Measurements from ENCODE around the gene ZNF19.

ZNF19 gene

GRCh38 chr16:71449020-71449419 lies 40.1 kb downstream of the ZNF19 start:
- intact Hi-C loops (cut with DNase I): no loop called here
- no peak for DNase-seq

DNA sequence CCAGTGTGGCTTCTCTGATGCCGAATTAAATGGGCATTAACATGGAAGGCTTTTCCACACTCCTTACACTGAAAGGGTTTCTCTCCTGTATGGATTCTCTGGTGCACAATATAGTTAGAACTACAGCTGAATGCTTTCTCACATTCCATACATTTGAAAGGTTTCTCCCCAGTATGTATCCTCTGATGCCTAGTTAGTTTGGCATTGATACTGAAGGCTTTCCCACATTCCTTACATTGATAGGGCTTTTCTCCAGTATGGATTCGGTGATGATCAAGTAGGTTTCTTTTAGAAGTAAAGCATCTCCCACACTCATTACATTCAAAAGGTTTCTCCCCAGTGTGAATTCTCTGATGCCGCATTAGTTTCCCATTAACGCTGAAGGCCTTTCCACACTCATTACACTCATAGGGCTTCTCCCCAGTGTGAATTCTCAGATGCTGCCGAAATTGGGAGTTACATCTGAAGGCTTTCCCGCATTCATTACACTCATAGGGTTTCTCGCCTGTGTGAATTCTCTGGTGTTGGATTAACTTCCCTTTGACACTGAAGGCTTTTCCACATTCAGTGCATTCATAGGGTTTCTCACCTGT lies 40.8 kb downstream of the ZNF19 start:
- DNase-seq: no peak
- intact Hi-C loops (cut with DNase I): no loop called here

DNA sequence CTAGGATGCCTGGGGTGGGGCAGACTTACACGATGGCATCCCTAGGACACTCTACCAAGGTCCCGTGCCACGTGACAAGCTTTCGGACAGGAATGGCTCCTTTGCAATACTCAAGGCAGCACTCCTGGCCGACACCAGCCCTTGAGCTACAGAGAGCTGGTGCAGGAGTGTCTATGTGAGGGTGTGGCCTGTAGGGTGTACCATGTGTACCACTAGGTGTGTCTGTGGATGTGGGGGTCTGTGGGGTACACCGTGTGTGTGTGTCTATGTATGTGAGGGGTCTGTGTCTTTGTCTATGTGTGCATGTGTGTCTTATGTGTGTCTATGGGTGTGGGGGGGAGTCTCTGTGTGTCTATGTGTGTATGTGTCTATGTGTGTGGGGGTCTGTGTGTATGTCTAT lies 45.4 kb downstream of the ZNF19 start:
- intact Hi-C loops (cut with DNase I): no loop called here
- DNase-seq: no peak

- no peak for DNase-seq
- intact Hi-C loops (cut with DNase I): no loop called here
These were observed 47.1 kb downstream of the ZNF19 start, which contains the start of gene TLE7 for GRCh38 chr16:71442051-71442440. TLE7 (minus strand) TSS chr16:71442054; CDS start chr16:71433324, 8,730 bp downstream.

DNA sequence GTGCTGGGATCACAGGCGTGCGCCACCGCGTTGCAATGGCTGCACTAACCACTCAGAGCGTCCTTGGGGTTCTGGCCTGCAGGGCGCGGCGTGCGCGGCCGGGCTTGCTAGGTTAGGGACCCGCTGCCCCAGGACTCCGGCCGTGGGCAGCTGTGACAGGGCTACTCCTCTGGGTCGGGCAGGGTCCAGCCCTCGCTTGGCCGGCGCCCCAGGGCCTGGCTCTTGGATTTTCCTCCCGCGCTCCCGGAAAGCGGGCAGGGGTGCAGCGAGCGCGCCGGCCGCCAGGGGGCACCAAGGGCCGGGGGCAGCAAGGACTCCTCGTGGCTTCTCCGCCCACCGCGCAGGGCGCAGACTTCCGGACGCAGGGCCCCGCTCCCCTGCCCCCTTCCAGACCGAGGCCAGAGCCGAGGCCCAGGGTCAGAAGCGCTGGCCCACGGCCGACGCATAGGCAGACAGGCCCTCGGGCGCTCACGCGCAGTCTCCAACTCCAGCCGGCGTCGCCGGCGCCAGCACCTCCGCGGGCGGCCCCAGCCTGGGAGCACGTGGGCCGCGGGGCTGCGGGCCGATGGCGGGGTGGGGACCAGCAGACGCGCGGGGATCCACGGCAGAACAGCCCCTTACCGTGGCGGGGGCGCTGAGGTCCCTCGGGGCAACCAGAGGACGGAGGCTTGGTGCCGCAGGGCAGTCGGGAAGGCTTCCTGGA lies 47.6 kb downstream of the ZNF19 start:
- DNase-seq: peak in 2 of 10 donors; percentile 65 to 81

DNA sequence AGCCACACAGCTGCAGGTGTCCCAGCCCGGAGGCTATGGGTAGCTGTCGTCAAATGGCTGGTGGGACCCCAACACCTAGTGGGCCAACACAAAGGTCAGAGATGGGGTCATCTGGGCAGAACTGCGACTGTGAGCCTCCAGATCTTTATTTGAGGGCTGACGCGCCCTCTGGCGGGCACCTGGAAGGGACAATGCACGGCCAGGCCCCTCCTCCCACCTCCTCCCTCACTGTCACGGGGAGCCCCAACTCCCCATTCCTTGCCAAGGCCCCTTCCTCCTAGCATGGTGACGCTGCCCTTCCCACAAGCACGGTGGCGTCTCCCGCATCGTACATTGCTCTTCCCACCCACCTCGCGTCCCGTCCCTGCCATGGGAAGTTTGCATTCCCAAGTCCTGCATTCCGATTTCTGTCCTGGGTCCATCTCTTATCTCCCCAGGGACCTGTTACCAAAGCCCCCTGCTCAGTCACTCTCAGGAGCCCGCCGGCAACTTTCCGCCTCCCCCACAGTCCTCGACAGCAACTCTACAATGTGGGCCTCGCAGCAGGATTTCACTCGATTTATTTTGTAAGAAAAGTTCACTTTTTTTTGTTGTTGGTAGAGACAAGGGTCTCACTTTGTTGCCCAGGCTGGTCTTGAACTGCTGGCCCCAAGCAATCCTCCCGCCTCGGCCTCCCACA lies 48.3 kb downstream of the ZNF19 start:
- intact Hi-C loops (cut with DNase I): no loop called here
- DNase-seq: no peak

More for the DNA sequence above, 47.6 kb downstream of the ZNF19 start:
- intact Hi-C loops (cut with DNase I): no loop called here

DNA sequence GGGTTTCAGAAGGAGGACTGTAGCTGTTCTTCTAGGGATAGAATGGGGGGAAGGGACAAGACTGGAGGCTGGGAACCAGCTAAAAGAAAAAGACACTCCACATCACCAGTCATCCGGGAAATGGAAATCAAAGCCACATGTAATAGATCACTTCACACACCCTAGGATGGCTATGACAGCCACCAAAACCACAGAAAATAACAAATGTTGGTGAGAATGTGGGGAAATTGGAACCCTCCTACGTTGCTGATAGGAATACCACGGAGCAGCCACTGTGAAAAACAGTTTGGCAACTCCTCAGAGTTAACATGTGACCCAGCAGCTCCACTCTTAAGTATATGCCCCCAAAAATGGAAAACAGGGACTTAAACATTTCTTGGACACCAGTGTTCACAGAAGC lies 49.6 kb downstream of the ZNF19 start:
- DNase-seq: no peak
- intact Hi-C loops (cut with DNase I): no loop called here

DNA sequence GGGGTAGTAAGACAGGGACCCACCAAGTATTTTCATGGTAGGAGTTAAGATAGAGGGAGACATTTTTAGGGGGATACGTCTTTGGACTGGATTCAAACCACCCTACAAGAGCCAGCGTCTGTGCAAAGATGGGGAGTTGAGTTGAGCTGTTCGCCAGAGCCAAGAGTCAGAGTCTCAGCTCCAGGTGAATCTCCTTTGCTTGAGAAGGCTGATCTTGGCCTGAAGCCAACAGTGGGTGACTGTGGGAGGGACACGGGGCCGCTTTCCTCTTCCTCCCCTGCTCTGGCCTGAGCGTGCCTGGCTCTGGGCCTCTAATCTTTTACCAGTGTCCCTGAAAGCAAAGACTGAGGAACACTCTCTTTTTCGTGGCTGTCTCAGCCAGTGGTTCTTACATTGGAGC lies 52.7 kb downstream of the ZNF19 start:
- intact Hi-C loops (cut with DNase I): no loop called here

DNA sequence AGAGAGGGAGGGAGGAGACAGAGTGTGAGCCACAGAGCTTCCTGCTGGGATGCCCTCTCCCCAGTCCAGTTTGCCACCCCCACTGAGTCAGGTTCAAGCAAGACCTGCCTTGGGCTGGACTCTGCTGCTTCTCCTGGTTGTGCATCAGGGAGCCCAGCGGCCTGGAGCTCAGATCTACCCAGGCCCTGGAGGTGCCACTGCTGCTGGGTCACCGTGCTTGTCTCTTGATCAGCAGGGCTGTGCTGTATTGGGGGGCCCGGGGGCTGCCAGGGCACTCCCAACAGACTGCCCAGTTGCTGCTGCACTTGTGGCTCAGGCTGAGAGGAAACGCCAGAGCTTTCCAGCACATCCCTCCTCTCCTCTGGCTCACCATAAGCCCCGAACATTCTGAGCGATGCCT lies 56.2 kb downstream of the ZNF19 start:
- DNase-seq: no peak
- intact Hi-C loops (cut with DNase I): no loop called here

More for the DNA sequence above, 52.7 kb downstream of the ZNF19 start:
- no peak for DNase-seq

GRCh38 chr16:71431991-71432390 lies 57.1 kb downstream of the ZNF19 start:
- intact Hi-C loops (cut with DNase I): no loop called here
- DNase-seq: no peak

GRCh38 chr16:71431176-71431575 lies 57.9 kb downstream of the ZNF19 start:
- intact Hi-C loops (cut with DNase I): no loop called here
- DNase-seq: no peak

DNA sequence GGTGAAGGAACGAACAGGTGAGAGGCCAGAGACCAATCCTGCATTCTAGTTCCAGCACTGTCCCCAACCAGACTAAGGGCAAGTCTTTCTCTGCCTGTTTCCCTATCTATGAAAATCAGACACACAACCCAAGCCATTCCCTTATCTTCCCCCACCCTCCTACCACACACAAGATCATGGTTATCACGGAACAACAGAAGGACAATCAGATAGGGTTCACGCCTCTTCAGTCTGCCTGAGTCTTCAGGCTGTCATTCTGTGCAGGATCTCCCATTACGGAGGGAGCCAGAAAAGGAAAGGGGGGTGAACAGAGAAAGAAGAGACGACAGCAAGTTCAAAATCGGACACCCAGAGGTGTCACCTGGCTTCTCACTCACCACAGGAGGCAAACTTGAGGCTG lies 58.4 kb downstream of the ZNF19 start:
- intact Hi-C loops (cut with DNase I): no loop called here
- DNase-seq: no peak

- intact Hi-C loops (cut with DNase I): no loop called here
- DNase-seq: no peak
These were observed 59.5 kb downstream of the ZNF19 start for GRCh38 chr16:71429581-71429980.

GRCh38 chr16:71428883-71429282 lies 60.2 kb downstream of the ZNF19 start:
- intact Hi-C loops (cut with DNase I): no loop called here
- no peak for DNase-seq

DNA sequence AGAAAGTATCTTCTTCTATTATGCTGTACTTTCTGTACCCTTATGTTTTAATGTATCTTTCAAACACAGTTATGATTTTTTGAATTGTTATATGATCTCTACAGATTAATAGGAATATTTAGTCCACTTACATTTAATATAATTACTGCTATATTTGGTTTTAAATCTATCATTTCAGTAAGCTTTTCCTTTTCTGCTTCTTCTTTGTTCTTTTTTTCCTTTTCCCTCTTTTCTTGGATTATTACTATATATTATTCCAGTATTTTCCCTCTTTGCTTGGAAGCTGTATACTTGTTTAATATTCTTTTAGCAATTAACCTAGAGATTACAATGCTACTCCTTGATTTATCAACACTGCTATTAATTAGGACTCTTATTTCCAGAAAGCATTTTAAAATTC lies 60.7 kb downstream of the ZNF19 start:
- DNase-seq: no peak

DNA sequence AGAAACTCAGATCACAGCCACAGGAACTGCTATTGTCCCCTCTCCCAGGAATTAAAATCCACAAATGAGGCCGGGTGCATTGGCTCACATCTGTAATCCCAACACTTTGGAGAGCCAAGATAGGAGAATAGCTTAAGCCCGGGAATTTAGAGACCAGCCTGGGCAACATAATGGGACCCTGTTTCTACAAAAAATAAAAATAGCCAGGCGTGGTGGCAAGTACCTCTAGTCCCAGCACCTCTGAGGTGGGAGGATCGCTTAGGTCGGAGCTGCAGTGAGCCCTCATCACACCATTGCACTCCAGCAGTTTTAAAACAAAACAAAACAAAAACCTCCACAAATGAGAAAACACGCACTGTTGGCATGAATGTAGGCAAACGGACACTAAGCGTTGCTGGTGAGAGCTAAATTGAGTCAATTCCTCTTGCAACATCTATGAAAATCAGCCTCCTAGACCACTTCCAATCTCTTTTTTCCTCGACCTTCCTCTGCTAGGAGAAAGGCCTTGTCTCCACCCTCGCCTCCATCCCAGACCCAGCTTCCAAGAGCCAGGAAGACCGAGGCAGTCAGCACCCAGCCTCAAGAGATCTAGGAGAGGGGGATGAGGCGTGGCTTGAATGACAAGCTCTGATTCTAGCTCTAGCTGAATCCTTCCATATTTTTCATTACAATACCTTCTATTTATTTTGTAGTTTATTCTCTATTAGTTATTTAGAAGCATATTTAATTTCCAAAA lies 62.1 kb downstream of the ZNF19 start:
- intact Hi-C loops (cut with DNase I): no loop called here
- DNase-seq: no peak

More for the DNA sequence above, 60.7 kb downstream of the ZNF19 start:
- intact Hi-C loops (cut with DNase I): no loop called here

DNA sequence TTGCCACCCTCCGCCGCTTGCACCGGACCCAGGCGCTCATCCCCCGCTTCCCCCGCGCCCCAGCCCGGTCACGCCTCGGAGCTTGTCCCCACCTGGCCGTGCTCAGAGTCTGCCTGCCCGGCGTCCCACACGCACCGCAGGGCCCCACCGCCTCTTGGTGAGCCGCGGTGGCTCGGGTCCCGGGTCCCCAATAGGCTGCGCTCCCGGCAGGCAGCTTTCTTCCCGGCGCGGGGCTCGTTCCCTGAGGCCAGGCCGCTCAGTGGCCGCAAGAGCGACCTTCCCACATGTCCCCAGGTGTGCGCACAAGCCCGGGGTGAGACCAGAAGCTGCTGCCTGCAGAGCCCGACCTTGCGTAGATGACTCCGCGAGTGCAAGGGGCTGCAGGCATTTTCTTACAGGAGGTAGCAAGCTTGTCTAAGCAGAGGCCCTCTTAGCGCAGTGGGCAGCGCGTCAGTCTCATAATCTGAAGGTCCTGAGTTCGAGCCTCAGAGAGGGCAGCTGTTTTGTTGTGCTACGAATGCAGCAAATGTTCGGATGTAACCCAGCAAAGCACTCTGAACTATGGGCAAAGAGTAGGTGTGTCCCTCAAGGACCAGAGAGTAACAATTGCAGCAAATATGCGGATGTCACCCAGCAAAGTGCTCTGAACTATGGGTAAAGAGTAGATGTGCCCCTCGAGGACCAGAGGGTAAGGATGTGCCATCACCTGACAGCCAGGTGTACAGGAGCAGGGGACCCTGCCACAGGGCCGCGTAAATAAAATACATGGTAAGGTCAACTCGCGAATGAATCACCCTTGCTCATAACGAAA lies 62.9 kb downstream of the ZNF19 start:
- no peak for DNase-seq
- intact Hi-C loops (cut with DNase I): no loop called here

- no peak for DNase-seq
- intact Hi-C loops (cut with DNase I): no loop called here
These were observed 63.4 kb downstream of the ZNF19 start for GRCh38 chr16:71425746-71426068.

DNA sequence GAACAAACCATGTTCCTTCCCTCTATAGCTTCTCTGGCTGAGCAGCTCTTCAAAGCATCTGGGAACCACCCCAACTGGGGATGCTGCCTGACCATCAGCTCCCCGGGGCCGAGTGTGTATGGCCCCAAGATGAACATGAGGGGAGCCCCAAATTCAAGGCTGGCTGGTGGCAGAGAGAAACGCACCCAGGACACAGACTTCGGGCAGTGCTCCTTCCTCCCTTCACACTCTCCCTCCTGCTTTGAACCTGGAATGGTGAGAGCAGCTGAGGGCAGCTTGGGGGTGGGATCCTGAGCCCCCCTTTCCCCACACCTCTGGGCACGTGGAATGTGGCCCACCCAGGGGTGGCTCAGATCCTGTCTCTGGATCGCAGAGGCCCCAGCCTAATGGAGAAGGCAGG lies 64.5 kb downstream of the ZNF19 start:
- no peak for DNase-seq
- intact Hi-C loops (cut with DNase I): no loop called here

- intact Hi-C loops (cut with DNase I): no loop called here
- DNase-seq: no peak
These were observed 65.3 kb downstream of the ZNF19 start for GRCh38 chr16:71423865-71424264.

Data from posterior cingulate gyrus (tissue), 11 donors.